ENCODE measurements around the gene ASB2.

Gene ASB2

GRCh38 chr14:93974833-93975232 lies 1.5 kb downstream of the ASB2 start:
- Histone ChIP-seq H3K4me2 (ENCODE audit: insufficient read depth, low read length) (no peak overlapping the region), H3K27ac (ENCODE audit: low read length) (no peak overlapping the region), H3K27me3 (ENCODE audit: insufficient read depth, low read length, poor library complexity) (peaks cover 18% of the 10 kb centered on the region)

GRCh38 chr14:93974299-93974698 lies 2.1 kb downstream of the ASB2 start:
- Histone ChIP-seq H3K9ac (ENCODE audit: low read depth, low read length) (no peak overlapping the region), H3K79me2 (ENCODE audit: insufficient read depth, low read length) (no peaks in the 10 kb centered on the region), H3K27me3 (ENCODE audit: insufficient read depth, low read length, poor library complexity) (peaks cover 19% of the 10 kb centered on the region), H3K9me3 (ENCODE audit: insufficient read depth, low read length, severe bottlenecking) (peaks cover 14% of the 10 kb centered on the region), H3K4me3 (ENCODE audit: low read depth in 1 of 2, low read length in 2 of 2) (no peak overlapping the region), H2AFZ (ENCODE audit: low read depth, low read length) (no peak overlapping the region), H3K36me3 (ENCODE audit: insufficient read depth, low read length) (no peaks in the 10 kb centered on the region), H3K4me2 (ENCODE audit: insufficient read depth, low read length) (no peak overlapping the region), H3K4me1 (ENCODE audit: insufficient read depth, low read length) (peaks cover 4% of the 10 kb centered on the region; the same call in 1 of the 2 replicates), H4K20me1 (ENCODE audit: insufficient read depth, low read length) (peaks cover under 1% of the 10 kb centered on the region; the same call in 1 of the 2 replicates), H3K27ac (ENCODE audit: low read length) (no peak overlapping the region)
- ATAC-seq (ENCODE audit: insufficient read depth, low read depth) (no peak), DNase-seq (no peak)
- TF ChIP-seq EZH2 (IDR thresholded peaks at IDR 0.05; ENCODE audit: borderline replicate concordance, low read depth, low read length, severe bottlenecking) (no peak), CTCF (IDR thresholded peaks at IDR 0.05; ENCODE audit: borderline replicate concordance, extremely low read depth, low read length, poor library complexity, severe bottlenecking) (no peak)

More at GRCh38 chr14:93974833-93975232, 1.5 kb downstream of the ASB2 start:
- no peak overlapping the region for H3K9ac ChIP-seq (ENCODE audit: low read depth, low read length)
- no peaks in the 10 kb centered on the region; the same call in 1 of the 2 replicates for H4K20me1 ChIP-seq (ENCODE audit: insufficient read depth, low read length)
- ATAC-seq (ENCODE audit: insufficient read depth, low read depth) (no peak), DNase-seq (no peak)
- H3K9me3 ChIP-seq (ENCODE audit: insufficient read depth, low read length, severe bottlenecking), result peaks cover 14% of the 10 kb centered on the region
- H3K4me3 ChIP-seq (ENCODE audit: low read depth in 1 of 2, low read length in 2 of 2), result no peak overlapping the region
- H3K79me2 ChIP-seq (ENCODE audit: insufficient read depth, low read length), result no peaks in the 10 kb centered on the region
- no peaks in the 10 kb centered on the region for H3K36me3 ChIP-seq (ENCODE audit: insufficient read depth, low read length)
- peaks cover 4% of the 10 kb centered on the region; the same call in 1 of the 2 replicates for H3K4me1 ChIP-seq (ENCODE audit: insufficient read depth, low read length)
- TF ChIP-seq EZH2 (IDR thresholded peaks at IDR 0.05; ENCODE audit: borderline replicate concordance, low read depth, low read length, severe bottlenecking), result no peak
- no peak for TF ChIP-seq CTCF (IDR thresholded peaks at IDR 0.05; ENCODE audit: borderline replicate concordance, extremely low read depth, low read length, poor library complexity, severe bottlenecking)
- H2AFZ ChIP-seq (ENCODE audit: low read depth, low read length), result no peak overlapping the region

- TF ChIP-seq EZH2 (IDR thresholded peaks at IDR 0.05; ENCODE audit: borderline replicate concordance, low read depth, low read length, severe bottlenecking) (no peak), CTCF (IDR thresholded peaks at IDR 0.05; ENCODE audit: borderline replicate concordance, extremely low read depth, low read length, poor library complexity, severe bottlenecking) (no peak)
- Histone ChIP-seq H3K9ac (ENCODE audit: low read depth, low read length) (no peak overlapping the region), H3K4me1 (ENCODE audit: insufficient read depth, low read length) (peaks cover 1% of the 10 kb centered on the region; the same call in 1 of the 2 replicates), H3K4me2 (ENCODE audit: insufficient read depth, low read length) (no peak overlapping the region), H3K9me3 (ENCODE audit: insufficient read depth, low read length, severe bottlenecking) (peaks cover 14% of the 10 kb centered on the region), H3K27me3 (ENCODE audit: insufficient read depth, low read length, poor library complexity) (peaks cover 22% of the 10 kb centered on the region), H3K4me3 (ENCODE audit: low read depth in 1 of 2, low read length in 2 of 2) (no peak overlapping the region), H3K36me3 (ENCODE audit: insufficient read depth, low read length) (no peaks in the 10 kb centered on the region), H3K79me2 (ENCODE audit: insufficient read depth, low read length) (no peaks in the 10 kb centered on the region), H3K27ac (ENCODE audit: low read length) (no peak overlapping the region), H2AFZ (ENCODE audit: low read depth, low read length) (no peak overlapping the region), H4K20me1 (ENCODE audit: insufficient read depth, low read length) (peaks cover 5% of the 10 kb centered on the region; the same call in 1 of the 2 replicates)
- DNase-seq (no peak), ATAC-seq (ENCODE audit: insufficient read depth, low read depth) (no peak)
Measured at GRCh38 chr14:93973607-93974006, 2.8 kb downstream of the ASB2 start.

Measured in DND-41 (cell line).